ENCODE data around the gene HLA-G.

DNA sequence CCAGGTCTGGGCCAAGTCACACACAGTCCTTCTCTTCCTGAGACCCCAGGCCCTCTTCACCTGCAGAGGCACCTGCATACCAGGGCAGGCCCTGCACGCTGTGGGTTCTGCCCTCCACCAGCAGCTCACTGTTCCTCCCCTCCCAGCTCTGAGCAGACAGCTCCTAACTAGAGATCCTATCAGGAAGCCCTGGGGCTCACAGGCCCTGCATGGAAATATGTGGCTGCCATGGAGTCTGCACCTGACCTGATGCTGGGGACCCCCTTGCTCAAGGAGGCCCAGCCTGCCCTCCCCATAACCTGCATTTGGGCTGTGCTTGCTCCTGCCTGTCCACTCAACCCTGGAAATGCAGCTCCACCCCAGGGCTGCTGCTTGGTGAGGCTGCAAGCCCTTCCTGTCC lies 14.6 kb upstream of the HLA-G start:
- TF ChIP-seq, protein P1, sequence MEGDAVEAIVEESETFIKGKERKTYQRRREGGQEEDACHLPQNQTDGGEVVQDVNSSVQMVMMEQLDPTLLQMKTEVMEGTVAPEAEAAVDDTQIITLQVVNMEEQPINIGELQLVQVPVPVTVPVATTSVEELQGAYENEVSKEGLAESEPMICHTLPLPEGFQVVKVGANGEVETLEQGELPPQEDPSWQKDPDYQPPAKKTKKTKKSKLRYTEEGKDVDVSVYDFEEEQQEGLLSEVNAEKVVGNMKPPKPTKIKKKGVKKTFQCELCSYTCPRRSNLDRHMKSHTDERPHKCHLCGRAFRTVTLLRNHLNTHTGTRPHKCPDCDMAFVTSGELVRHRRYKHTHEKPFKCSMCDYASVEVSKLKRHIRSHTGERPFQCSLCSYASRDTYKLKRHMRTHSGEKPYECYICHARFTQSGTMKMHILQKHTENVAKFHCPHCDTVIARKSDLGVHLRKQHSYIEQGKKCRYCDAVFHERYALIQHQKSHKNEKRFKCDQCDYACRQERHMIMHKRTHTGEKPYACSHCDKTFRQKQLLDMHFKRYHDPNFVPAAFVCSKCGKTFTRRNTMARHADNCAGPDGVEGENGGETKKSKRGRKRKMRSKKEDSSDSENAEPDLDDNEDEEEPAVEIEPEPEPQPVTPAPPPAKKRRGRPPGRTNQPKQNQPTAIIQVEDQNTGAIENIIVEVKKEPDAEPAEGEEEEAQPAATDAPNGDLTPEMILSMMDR (IDR thresholded peaks at IDR 0.05; ENCODE audit: low read depth, low read length): no peak
- TF ChIP-seq POLR2A (IDR thresholded peaks at IDR 0.05; ENCODE audit: extremely low read depth, insufficient read length): no peak
